HG03457 (cell line): ENCODE measurements around the gene SMTNL2.
"Not testable (repeated sequence)": the region's sequence is repeated elsewhere in the genome, so short reads cannot be mapped to it uniquely, and the experiment has no call there.

ENCODE experiments used
- ATAC-seq: cut with Tn5 transposase; IDR thresholded peaks from one replicate; pipeline ENCODE4 v1.9.1; 2021; ENCODE audit warnings: moderate number of reproducible peaks; ENCODE audit not compliant: unreplicated experiment

The SMTNL2 gene

DNA sequence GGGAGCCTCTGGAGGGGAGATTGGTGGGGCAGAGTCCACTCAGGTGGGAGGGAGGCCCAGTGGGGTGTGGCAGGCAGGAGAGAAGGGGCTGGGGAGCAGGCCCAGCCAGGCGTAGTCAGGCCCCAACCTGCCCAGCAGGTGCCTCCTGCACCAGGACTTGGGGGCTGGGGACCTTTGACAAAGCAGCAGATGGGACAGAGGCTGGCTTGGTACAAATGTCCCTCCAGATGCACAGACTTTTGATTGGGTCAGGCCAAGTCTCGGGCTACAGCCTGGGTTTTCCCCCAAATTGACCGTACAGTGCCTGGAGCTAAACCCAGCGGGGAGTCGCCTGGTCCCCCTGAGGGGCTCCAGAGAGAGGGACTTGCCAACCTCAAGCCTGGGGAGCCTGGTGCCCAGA is 24.4 kb upstream of the SMTNL2 start:
- no peak for ATAC-seq

DNA sequence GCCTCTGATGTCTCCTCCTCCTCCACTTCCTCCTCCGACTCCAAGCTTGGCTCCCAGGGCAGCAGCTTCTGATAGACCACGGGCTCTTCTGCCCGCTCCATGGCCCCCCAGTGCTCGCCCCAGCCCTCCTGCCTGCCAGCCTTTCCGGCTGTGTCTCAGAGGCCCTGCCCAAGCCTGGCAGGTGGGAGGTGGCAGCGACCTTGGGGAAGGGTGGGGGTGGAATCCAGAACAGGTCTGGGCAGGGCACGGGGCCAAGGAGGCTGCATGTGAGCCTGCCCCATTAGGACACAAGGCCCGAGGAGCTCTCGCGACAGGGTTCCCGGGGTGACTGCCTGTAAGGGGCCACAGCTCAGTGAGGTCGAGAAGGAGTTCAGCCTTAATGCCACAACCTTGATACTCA is 23.9 kb upstream of the SMTNL2 start, which contains the start of gene GGT6:
TSS of gene GGT6 (minus strand) at position 157 of the 400 bp plus-strand sequence. CDS start at position 101, 56 bp downstream.
- ATAC-seq: no peak

DNA sequence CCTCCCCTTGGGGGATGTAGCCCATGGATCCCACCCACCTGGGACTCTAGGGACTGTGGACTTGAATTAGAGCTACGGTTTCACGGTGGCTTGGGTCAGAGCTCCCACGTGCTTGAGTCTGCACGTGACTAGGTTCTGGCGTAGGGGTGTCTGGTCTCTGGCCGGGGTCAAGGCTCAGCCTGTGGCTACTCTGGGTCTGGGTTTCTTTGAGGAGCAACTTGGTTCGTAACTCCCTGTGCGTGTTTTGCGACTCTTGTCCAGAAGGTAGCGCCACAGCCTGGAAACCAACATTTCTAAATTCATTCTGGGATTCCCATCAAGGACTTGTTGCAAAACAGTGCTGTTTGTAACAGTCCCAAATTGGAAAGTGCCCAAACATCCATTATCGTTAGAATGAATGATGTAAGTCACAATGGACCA is 23.5 kb upstream of the SMTNL2 start:
- no peak for ATAC-seq

DNA sequence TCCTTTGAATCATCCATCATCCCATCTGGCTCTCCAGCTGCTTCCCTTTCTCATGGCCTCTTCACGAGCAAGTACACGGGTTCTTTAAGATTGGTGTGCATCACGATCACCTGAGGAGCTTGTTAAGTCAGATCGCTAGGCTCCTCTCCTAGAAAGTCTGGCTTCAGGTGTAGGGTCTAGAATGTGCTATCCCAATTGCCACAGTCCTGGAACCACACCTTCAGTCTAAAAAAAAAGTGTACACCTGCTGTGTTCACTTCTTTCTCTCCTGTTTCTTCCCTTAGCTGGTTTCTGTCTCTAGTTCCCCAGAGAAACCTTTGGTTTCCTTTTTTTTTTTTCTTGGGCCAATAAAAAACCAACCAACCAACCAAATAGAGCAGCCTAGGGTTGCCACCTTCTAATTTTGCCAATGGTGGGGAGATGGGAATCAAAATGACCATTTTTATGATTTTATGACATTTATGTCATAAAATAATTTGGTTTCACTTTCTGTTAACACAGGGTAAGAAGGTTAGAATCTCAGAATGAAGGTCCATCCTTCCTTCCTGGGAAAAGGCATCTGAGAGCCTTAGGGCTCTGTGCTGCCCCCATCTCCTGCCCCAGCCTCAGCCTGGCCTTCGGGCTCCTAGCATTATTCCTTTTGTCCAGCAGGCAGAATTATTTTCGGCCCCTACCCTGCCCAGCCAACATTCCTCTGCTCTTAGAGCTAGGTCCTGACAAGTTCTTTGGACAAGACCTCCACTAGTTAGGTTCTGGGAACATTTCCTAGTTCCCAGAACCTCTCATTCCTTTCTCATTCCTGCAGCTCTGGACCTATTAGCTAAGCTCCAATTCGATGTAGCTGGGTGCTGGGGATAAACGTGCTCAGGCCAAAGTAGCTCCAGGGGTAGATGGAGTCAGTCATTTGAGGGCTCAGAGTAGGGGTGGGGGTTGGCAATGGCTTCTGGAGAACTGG is 22.0 kb upstream of the SMTNL2 start:
- no peak for ATAC-seq

DNA sequence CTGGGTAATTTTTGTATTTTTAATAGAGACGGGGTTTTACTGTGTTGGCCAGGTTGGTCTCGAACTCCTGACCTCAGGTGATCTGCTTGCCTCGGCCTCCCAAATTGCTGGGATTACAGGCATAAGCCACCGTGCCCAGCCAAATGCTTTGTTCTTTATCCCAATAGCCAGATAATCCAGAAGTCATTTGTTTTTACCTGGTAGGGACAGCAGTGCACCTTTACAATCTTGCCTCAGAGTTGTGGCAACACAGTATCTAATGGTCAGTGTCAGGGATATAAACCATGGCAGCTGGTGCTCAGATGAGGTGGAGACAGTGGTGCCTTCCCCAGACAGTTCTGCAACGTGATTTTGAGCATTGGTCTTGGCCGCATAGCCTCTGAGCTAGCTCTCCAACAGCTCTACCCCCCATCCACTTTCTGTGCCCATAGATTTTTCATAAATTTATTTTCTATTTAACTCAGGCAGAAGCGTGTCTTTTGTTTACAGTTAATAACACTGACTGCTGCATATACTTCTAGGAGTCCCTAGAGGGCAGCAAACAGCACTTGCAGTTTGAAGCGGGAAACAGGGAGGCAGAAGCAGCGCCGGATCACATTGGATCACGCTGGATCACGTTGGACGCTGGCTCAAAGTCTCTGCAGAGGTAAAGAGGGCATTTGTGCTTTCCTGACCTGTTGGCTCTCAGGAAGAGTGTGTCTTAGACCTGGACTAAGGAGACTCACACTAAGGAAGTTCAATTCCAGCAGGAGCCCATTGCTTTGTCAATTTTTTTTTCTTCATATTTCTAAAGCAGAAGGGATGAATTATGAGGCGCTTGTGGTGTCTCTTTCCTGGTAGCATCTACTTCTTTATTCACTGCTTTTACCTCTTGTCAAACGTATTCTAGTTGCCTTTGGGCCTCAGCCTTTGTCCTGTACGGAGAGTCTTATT is 18.9 kb upstream of the SMTNL2 start:
- no peak for ATAC-seq

DNA sequence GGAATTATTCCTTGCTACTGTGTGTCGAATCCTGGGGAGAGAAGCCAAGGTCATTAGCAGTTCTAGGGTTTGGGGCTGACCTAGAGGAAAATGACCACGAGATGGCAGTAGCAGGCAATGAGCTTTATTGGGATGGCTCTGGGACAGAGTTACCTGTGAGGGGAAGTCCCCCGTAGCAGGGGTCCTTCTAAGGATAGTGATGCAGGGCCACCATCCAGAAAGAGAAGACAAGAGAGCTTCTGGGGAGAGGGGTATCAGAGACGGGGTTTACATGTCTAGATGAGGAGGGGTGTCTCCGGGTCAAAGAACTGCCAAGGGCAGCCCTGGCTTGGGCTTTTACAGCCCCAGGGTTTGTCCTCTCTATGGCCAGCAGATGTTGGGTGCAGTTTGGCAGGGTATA is 17.5 kb upstream of the SMTNL2 start:
- ATAC-seq: no peak

DNA sequence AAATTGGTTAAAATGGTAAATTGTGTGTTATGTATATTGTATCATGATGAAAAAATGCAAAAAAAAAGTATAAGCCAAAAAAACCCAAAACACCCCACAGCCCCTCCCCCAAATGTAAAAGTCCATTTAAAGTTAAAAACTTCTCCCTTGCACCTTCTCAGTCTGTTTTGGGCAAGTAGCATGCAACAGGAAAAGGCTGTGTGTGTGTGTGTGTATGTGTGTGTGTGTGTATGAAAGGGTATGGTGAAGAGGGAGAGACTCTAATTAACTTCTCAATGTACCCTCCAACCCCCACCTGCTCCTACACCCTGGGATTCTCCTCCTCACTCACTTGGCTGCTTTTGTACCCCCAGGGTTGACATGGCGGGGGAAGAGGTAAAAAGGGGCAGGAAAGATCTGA is 14.7 kb upstream of the SMTNL2 start:
- ATAC-seq: no peak

DNA sequence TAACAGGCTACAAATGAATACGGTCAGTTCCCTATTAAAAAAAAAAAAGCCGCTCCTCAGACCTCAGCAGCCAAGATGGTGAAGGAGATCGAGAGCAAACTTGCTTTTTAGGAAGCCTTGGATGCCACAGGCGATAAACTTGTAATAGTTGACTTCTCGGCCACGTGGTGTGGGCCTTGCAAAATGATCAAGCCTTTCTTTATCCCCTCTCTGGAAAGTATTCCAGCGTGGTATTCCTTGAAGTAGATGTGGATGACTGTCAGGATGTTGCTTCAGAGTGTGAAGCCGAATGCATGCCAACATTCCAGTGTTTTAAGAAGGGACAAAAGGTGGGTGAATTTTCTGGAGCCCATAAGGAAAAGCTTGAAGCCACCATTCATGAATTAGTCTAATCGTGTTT is 12.2 kb upstream of the SMTNL2 start:
- no peak for ATAC-seq

DNA sequence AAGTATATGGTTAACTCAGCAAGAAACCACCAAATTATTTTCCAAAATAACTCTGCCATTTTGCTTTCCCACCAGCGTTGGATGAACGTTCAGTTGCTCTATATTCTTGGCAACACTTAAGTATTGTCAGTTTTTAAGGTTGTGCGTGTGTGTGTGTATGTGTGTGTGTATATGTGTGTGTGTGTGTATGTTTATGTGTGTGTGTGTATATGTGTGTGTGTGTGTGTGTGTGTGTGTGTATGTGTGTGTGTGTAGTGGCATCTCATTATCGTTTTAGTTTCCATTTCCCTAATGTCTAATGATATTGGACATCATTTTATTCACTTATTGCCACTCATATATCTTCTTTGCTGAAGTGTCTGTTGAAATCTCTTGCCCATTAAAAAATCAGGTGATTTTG is 11.2 kb upstream of the SMTNL2 start:
- ATAC-seq: no peak

DNA sequence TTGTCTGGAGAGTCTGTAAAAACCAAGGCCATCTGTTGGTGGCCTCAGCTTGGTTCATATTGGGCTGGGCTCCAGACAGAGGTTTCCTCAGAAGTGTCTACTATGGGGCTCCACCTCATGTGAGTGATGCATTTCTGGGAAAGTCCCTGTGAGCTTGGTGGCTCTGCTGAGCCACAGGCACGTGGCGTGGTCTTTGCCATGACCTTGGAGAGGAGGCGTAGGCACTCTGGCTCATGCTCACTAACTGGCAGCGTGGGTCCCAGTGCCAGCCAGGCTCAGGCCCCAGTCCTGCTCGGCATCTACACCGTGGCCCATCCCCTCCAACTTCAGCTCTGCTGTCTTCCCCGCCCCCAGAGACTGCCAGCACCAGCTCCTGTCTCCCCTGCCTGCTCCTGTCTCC is 10.7 kb upstream of the SMTNL2 start:
- ATAC-seq: no peak

DNA sequence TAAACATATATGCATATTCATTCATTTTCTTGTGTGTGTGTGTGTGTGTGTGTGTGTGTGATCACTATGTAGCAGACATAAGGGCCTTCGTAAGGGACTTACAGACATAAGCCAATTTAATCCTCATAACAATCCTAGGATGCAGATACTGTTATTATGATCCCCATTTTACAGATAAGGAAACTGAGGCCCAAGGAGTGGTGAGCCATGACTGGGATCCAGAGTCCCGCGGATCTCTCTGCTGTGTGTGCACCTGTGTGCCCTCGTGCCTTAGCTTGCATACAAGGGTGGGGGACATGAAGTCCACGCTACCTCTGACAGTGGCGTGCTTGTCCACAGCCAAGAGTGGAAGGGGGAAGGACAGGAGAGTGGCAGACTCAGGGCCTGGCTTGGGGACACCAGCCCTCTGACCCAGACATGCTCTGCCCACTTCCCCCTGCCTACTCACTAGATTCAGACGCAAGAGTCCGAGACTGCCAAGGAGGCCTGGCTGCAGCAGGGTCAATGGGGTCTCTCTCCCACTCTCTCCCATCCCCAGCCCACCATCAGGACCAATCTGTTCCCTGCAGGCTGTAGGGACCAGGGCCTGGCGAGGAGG is 9.8 kb upstream of the SMTNL2 start:
- no peak for ATAC-seq

DNA sequence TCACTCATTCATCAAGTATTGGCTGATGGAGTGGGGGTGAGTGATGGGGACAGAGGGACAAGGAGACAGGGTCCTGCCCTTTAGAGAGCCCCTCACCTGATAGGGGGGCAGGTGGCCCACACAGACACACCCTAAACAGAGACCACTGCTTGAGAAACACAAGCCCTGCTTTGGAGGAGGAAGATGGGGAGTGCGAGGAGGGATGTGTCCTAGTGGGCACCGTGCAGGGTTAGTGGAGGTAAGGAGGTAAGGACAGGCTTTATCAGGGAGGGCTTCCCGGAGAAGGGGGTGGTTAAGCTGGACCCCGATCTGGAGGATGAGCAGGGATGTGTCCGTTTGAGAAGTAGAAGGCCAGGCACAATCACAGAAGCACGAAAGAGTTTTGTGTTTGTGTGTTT is 8.2 kb upstream of the SMTNL2 start:
- ATAC-seq: no peak

DNA sequence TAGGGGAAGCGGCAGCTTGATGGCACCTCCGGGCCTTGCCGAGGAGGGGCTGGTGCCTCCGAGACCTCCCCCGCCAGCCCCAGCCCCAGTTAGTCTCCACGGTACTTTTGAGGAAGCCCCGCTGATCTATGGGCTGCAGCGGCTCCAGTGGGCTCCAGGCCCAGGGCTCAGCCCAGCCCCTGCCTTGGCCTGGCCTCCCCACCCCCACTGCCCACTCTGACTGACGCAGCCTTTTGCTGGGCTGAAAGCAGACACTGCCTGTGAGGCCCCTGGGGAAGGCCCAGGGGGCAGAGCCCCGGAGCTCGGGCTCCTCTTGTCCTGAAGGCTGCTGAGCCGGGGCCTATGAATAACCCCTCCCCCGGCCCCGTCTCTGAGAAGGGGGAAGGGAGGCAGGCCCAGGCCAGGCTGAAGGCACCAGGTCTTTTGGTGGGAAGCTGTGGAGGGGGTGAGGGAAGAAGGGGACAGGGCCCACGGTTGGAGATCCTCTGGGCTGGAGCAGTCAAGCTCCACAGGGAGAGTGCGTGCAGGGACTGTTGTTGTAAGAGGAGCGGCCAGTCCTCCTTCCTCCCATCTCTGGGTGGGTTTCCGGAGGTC is 7.5 kb upstream of the SMTNL2 start:
- ATAC-seq: no peak

DNA sequence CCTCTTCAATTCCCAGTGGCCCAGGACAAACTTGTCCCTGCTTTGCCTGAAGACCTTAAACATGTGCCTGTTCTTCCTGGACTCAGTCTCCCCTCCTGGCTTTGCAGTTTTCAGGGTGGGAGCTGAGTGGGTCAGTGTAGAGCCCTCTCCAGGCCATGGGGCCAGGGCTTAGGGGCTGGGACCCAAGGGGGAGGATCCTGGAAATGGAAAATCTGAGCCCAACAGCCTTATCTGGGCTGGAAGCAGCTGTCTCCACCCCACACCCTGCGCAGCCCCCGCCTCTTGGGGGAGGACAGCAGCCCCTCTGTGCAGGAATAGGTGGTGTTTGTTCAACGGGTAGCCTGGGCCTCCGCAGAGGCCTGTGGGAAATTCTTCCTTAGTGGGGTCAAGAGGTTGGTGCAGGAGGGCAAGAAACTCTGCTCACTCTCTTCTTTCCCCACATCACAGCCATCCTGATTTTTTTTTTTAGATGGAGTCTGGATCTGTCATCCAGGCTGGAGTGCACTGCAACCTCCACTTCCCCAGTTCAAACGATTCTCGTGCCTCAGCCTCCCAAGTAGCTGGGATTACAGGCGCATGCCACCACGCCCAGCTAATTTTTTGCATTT is 6.8 kb upstream of the SMTNL2 start:
- ATAC-seq: no peak

DNA sequence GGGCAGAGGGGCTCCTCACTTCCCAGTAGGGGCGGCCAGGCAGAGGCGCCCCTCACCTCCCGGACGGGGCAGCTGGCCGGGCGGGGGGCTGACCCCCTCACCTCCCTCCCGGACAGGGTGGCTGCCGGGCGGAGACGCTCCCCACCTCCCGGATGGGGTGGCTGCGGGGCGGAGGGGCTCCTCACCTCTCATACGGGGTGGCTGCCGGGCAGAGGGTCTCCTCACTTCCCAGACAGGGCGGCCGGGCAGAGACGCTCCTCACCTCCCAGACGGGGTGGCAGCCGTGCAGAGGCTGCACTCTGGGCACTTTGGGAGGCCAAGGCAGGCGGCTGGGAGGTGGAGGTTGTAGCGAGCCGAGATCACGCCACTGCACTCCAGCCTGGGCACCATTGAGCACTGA is 6.0 kb upstream of the SMTNL2 start:
- not testable (repeated sequence) for ATAC-seq

DNA sequence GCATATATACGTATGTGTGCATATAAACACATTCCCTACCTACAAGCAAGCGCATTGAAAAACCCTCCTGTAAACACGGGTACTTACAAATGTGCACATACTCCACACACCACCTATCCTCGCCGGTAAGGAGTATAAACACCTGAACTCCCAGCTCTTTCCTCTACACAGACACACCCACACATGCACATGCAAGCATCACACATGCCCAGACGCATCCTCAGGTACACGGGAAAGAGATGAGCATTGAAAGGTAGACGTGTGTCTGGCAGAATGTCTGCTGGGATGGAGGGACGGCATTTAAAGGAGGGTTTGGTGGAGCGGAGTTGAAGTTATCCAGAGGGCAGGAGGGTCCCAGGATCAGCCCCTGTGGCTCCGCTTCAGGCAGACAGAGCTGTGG is 4.7 kb upstream of the SMTNL2 start:
- no peak for ATAC-seq

DNA sequence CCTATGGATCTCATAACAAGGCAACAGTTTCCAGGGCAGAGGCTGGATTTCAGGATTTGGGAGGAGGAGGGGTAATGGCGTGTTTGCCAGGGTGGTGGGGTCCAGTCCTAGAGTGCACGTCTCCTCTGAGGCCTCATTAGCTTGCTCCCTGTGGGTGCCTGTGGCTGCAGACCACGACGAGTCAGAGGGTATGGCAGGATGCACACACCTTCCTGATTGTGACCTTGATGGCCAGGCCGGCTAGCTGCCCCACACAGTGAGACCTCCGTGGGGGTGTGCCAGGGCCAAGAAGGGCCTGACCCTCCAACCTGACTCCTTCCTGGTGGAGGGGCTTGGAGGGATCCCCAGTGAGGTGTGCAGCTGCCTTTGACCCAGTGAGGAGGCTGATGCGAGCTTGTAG is 4.0 kb upstream of the SMTNL2 start:
- ATAC-seq: no peak

DNA sequence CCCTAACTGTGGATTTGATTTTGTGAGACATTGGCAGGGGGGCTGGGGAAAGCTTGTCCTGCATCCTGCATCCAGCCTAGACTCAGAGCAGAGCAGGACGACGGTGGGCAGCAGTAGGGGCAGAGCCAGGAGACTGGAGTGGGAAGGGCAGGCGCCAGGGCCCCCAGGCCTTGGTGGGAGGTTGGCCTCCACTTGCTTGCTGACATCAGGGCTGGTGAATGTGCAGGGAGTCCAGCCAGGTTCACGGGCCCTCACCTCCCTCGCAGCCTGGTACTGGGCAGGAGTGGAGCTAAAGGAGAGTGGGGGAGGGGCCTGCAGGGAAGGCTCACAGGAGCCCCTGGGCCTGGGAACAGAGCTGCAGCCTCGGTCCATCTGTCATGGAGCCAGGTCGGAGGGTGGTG is 2.2 kb upstream of the SMTNL2 start:
- ATAC-seq: no peak

DNA sequence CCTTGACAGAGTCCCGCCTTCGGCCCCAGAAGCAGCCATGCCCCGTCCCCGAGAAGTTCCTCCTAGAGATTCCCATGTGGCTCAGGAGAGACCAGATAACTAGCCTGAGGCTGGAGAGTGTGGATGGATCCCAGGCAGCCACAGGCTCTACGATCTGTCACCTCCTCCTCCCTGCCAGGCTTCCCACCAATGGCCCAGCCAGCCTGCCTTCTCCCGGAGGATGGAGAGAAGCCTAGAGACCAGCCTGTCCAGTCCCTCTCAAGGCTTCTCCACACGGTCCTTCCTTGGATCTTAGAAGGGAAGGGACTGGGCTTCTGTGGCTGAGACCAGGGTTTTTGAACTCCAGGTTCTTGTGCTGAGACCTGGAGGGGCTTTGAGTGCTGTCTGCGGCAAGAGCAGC is 1.6 kb upstream of the SMTNL2 start:
- ATAC-seq: no peak

DNA sequence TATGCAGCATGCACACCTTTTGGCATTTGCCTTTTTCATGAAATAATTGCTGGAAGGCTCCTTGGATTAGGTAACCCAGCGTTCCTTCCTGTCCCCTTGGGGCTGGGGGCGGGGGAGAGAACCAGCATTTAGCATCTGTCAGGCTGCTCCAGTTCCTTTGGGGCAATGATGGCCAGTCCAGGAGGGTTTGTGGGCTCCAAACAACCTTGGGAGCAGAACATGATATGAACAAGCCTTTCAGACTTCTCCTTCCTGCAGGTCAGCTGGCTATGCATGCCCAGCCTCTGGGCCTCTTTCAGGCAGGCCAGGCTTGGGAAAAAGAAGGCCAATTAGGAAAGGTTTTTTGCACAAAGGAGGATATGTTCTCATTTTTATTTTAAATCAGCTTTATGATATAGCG is 1.1 kb upstream of the SMTNL2 start:
- no peak for ATAC-seq

DNA sequence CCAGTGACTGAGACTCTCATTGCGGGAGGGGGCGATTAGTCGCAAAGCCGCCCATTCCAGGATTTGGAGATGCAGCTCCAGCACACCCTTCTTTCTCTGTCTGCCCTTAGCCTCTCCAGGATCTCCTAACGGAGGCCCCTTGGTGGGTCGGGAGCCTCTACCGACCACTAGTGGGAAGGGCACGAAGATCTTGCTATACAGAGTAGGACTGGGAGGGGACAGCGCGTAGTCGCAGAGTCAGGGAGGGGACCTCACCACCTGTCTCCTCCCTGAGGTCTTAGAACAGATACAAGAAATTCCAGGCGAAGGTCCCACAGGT is 588 bp upstream of the SMTNL2 start:
- no peak for ATAC-seq
